ENCODE measurements around the gene EVI5. TPM values are rescaled to one million over a fixed set of nuclear protein-coding genes. Genes with fewer than 3 reads are reported as not detected.

Gene EVI5
- total RNA-seq, 2 donors from 2014 or later, result 7.9 to 18.9 TPM

DNA sequence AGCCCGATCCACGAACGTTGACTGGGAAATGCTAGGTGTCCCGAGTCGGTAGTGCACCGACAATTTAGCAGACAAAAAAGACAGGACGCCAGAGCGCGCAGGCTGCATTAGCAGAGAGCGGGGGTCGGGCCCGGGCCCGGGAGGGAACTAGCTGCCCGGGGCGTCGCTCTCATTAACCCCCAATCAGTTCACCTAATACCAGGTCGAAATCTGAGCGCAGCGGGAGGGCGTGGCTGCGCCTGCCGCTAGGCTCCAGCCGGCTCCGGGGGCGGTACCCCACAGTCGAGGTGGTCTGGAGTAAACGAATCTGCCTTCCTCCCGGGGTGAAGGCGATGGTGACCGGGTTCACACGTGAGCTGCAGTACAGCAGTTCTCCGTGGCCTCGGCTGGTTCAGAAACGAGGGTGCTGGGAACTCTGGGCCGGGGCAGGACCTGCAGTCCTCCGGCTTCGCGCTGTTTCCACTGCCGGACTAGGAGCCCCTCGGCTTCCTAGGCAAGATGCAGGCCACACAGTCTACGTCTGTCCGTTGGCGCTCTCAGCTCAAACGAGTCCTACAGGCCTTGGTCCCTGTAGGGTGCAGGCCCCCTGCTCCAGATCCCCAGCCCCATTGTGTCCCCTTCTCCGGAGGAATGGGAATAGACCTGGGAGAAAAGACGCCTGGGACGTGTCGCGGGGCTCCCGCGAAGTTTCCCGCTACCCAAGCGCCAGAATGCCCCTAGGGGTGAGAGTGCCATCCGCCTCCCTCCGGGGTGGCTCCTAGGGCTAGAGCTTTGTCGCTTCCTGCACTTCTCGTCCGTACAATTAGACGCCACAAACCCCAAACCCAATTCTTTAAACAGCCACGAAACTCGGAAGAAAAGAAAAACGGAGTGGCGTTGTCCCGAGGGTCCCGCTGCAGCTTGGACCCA is 300.2 kb downstream of the EVI5 start:
- Histone ChIP-seq H3K4me1 (peaks cover 62% of the 10 kb centered on the region), H3K9me3 (no peaks in the 10 kb centered on the region), H3K27me3 (no peaks in the 10 kb centered on the region), H3K4me3 (peak overlapping the region; percentile 62 to 68), H3K36me3 (replicated peaks in 1 of 2; ENCODE audit: insufficient read depth in 1 of 2, low read depth in 2 of 2) (no peaks in the 10 kb centered on the region), H3K27ac (peak overlapping the region; percentile 84 to 97 (median 97))
- TF ChIP-seq, protein P1, sequence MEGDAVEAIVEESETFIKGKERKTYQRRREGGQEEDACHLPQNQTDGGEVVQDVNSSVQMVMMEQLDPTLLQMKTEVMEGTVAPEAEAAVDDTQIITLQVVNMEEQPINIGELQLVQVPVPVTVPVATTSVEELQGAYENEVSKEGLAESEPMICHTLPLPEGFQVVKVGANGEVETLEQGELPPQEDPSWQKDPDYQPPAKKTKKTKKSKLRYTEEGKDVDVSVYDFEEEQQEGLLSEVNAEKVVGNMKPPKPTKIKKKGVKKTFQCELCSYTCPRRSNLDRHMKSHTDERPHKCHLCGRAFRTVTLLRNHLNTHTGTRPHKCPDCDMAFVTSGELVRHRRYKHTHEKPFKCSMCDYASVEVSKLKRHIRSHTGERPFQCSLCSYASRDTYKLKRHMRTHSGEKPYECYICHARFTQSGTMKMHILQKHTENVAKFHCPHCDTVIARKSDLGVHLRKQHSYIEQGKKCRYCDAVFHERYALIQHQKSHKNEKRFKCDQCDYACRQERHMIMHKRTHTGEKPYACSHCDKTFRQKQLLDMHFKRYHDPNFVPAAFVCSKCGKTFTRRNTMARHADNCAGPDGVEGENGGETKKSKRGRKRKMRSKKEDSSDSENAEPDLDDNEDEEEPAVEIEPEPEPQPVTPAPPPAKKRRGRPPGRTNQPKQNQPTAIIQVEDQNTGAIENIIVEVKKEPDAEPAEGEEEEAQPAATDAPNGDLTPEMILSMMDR (IDR thresholded peaks at IDR 0.05), result peak in 5 of 7 experiments; percentile 9 to 43 (median 30)
- no peak for TF ChIP-seq POLR2A (IDR thresholded peaks at IDR 0.05)
- WGBS, 2 donors, result 0 to 2% methylated on average over 13 to 54 of the region's 65 CpGs
- ATAC-seq, result peak; percentile 13
- DNase-seq, result peak; percentile 54 to 71 (median 59)
- intact Hi-C loops (cut with DNase I), result no loop called here

DNA sequence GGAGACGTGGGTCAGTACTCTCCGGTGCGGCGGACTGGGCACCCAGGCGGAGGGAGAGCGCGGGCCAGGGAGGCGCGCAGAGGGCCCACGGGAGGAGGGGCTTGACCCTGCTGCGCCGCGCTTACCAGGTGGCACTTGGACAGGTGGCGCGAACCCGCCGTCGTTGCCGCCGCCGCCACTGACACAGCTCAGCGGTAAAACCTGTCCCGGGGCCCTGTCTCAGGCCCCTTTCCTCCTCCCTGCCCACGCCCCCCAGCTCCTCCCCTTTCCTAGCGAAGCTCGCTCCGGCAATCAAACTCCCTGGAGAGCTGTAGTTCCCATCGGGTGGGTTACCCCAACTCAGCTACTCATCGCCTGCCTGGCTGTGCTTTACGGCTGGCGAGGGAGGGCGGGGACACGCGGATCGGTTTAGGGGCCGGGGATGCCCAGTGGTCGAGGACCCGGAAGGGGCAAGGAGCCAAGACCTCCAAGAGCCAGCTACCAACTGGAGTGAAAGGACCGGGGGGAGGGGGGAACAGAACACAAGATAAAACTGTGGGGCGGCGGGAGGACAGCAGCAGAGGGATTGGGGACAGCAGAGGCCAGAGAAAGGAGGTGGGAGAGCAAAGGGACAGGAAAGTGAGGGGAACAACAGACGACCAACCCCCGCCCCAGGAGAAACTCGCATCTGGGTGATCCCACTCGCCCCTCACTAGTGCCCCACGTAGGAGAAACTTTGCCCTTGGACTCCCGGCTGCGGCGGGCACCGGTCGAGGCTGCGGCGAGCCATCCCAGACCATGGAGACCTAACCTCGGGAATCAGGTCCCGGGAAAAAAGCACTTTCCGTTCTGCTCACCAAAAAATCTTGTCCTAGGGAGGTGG is 301.1 kb downstream of the EVI5 start:
- WGBS, 2 donors, result 0 to 4% methylated on average over 26 to 55 of the region's 56 CpGs
- Histone ChIP-seq H3K9me3 (no peaks in the 10 kb centered on the region), H3K4me3 (peak overlapping the region; percentile 5 to 68), H3K27ac (peak overlapping the region; percentile 84 to 97 (median 97)), H3K27me3 (no peaks in the 10 kb centered on the region), H3K36me3 (replicated peaks in 1 of 2; ENCODE audit: insufficient read depth in 1 of 2, low read depth in 2 of 2) (no peaks in the 10 kb centered on the region), H3K4me1 (peaks cover 62% of the 10 kb centered on the region)
- peak; percentile 68 to 82 (median 76) for DNase-seq
- peak; percentile 45 for ATAC-seq
- TF ChIP-seq, protein P1 (IDR thresholded peaks at IDR 0.05), result no peak
- peak; percentile 38 to 52 (median 51) for TF ChIP-seq POLR2A (IDR thresholded peaks at IDR 0.05)
- intact Hi-C loops (cut with DNase I), result no loop called here

DNA sequence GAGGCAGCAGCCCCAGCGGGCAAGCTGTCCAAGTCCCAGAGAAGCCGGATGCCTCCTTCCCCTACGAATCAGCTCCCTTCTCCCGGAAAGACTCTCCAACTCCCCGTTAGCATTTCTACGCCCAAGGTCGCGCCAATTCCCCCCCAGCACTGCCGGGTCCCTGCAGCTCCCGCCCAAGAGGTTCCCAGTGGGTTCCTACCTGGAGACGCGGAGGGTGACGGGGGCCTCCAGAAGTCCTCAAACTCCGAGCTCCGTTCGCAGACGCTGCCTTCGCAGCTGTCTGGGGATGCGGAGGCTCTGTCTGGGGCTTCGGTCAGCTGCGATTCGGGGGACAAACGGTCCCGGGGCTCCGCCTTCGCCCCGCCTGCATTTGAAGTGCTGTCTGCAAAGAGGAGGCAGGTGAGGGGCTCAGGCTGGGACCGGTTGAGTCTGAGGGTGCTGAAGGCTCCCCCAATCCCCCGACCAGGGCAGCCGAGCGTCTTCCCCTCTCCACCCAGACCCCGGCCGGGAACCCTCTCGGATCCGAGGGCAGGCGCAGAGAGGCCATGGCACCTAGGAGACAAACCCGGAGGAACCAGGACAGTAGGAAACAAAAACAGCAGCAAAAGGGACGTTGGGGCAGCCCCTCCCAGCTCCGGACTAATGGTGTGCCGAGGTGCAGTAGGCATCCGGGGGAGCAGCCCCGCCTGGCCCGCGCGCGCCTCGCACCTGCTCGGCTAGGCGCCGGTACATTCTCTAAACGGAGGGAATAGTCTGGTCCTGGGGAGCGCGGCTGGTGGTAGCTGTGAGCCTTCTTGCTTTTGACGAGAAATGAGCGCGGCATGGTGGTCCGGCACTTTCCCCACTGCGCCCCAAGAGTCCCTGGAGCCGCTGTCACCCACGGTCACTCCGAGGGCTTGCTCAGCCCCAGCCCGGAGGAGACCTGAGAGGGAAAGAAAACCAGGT is 302.0 kb downstream of the EVI5 start:
- H3K27me3 ChIP-seq, result no peaks in the 10 kb centered on the region
- ATAC-seq (no peak), DNase-seq (peak in 3 of 4 donors; percentile 26 to 45 (median 29))
- no peak for TF ChIP-seq POLR2A (IDR thresholded peaks at IDR 0.05)
- TF ChIP-seq, protein P1 (IDR thresholded peaks at IDR 0.05), result no peak
- intact Hi-C loops (cut with DNase I), result no loop called here
- H3K27ac ChIP-seq, result peak overlapping the region; percentile 46 to 97 (median 97)
- H3K4me1 ChIP-seq, result peaks cover 62% of the 10 kb centered on the region
- H3K4me3 ChIP-seq, result peak overlapping the region in 1 of 2 donors; percentile 68
- H3K9me3 ChIP-seq, result no peaks in the 10 kb centered on the region
- WGBS, 2 donors, result 2 to 7% methylated on average over 10 to 62 of the region's 62 CpGs
- no peaks in the 10 kb centered on the region for H3K36me3 ChIP-seq (replicated peaks in 1 of 2; ENCODE audit: insufficient read depth in 1 of 2, low read depth in 2 of 2)

DNA sequence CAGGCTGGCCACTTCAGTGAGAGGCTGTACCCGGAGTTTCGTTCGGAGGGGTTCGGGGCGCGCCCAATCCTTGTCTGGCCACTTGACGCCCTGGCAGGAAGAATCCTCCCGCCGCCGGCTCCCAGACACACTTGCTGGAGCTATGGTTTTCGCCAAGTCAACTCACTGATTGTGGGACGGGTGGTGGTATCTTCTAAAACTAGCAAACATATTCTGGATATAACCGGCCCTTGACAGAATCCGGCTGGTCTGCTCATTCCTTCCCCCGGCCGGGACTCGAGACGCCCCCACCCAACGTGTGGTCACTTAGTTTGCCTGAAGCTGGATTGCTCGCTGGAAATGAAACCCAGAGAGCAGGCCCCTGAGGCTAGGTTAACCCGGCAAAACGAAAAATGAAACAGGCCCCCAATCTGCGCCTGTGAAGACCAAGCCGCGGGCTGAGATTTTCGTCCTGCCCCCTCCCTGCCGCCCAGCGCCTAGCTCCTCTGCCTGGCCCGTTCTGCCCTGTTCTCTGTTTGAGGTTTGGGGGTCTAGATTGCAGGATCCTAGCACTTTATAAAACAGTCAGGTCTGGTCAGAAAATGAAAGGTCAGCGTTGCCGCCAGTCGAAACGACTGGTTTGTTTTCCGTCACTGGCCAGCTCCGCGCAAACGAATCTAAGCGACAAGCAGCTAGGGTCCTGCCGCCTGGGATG is 302.8 kb downstream of the EVI5 start:
- H3K4me3 ChIP-seq, result no peak overlapping the region
- ATAC-seq, result no peak
- no peak for DNase-seq
- H3K9me3 ChIP-seq, result no peaks in the 10 kb centered on the region
- TF ChIP-seq, protein P1 (IDR thresholded peaks at IDR 0.05), result no peak
- no peak for TF ChIP-seq POLR2A (IDR thresholded peaks at IDR 0.05)
- intact Hi-C loops (cut with DNase I), result no loop called here
- H3K27me3 ChIP-seq, result no peaks in the 10 kb centered on the region
- H3K36me3 ChIP-seq (replicated peaks in 1 of 2; ENCODE audit: insufficient read depth in 1 of 2, low read depth in 2 of 2), result no peaks in the 10 kb centered on the region
- WGBS, 2 donors, result 28 to 30% methylated on average over 20 to 39 of the region's 39 CpGs
- peaks cover 61% of the 10 kb centered on the region for H3K4me1 ChIP-seq
- no peak overlapping the region for H3K27ac ChIP-seq

Data from body of pancreas (tissue), 4 donors.